Nucleus accumbens (tissue), 56 donors: ENCODE results near the gene TLCD3B.
A peak's percentile ranks its signal among the peaks of the same experiment; 100 is the strongest.

Source experiments
- DNase-seq, 56 donors: peaks; one replicate each; lab custom pipeline; 2025; lab: John Stamatoyannopoulos, UW

The TLCD3B gene

DNA sequence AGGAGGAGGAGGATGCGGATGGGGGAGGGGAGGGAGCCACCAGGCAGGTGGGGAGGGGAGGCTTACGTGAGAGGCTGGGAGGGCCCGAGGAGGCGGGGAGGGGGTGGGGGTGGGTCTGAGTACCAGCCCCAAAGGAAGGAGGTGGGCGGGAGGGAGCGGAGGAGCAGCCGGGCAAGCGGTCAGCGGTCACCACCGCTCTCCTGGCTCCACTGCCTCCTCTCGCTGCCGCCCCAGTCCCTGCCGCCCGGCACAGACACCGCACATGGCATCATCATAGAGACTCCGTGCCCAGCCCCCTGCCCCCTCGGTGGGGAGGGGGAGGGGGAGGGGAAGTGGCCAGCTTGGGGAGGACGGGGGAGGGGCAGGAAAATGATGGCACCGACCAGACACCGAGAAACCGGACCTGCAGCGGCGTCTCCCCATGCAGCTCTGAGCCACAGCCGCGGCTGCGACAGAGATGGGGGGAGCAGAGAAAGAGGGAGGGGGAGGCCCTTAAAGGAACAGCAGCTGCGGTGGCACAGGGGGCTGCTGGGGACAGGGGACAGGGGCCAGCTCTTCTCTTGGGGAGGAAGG, at the start of gene TLCD3B:
TSS of gene TLCD3B (minus strand) at position 431 of the 573 bp plus-strand sequence. CDS start 744 bp downstream, outside the sequence.
- DNase-seq, result peak in 16 of 56 donors; percentile 6 to 55 (median 28)

DNA sequence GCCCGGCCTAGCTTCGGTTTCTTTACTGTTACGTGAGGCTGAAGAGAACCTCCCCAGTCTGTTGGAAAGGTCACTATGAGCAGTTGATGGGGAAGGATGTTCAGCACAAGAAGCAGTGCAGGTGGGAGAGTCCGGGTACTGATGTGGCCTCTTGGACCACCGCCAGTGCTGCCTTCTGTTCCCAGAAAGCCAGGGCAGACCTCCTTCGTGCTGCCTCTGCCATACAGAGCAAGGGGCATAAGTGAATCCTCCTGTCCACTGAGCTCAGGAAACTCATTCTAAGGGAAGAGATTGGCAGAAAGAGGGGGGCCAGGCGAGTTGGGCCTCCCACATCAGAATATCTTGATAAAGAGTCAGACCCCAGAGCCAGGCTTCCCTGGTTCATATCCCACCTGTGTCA, 48.4 kb upstream of the TLCD3B start:
- DNase-seq, result no peak

GRCh38 chr16:30078744-30079143, 47.7 kb upstream of the TLCD3B start:
- no peak for DNase-seq

DNA sequence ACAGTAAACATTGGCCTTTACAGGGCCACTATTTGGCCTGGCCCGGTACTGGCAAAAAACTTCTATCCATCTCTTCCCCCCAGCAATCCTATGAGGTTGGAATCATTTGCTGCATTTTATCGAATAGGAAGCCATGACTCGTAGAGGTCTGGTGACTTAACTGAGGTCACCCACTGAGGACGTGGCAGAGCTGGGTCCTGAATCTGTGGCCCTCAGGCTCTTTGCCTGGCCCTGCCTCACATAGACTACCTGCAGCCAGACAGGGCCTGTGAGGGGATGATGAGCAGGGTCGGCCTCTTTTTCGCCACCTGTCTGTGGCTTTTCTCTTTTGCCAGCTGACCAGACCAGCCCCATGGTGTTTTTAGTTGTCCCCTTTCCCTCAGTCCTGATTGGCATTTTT, 46.6 kb upstream of the TLCD3B start:
- no peak for DNase-seq

DNA sequence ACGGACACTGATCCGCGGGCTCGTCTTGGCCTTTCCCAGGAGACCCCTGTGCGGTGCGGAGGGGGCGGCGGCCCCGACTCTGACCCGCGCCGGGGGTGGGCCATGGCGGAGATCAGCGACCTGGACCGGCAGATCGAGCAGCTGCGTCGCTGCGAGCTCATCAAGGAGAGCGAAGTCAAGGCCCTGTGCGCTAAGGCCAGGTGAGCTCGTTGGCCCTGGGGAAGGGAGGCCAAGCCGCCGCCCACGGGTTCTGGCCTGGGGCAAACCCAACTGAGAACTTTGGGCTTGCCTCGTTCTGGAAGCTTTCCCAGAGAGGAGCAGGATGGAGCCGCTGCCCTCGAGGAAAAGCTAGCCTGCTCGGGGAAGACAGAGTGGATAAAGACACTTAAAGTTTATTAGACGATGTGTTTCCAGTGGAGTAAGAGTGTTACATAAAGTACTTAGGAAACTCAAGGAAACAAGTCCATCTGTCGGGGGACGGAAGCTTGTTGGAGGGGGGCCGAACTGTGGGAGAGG, 45.3 kb upstream of the TLCD3B start:
- DNase-seq, result peak in 1 of 56 donors; percentile 33

DNA sequence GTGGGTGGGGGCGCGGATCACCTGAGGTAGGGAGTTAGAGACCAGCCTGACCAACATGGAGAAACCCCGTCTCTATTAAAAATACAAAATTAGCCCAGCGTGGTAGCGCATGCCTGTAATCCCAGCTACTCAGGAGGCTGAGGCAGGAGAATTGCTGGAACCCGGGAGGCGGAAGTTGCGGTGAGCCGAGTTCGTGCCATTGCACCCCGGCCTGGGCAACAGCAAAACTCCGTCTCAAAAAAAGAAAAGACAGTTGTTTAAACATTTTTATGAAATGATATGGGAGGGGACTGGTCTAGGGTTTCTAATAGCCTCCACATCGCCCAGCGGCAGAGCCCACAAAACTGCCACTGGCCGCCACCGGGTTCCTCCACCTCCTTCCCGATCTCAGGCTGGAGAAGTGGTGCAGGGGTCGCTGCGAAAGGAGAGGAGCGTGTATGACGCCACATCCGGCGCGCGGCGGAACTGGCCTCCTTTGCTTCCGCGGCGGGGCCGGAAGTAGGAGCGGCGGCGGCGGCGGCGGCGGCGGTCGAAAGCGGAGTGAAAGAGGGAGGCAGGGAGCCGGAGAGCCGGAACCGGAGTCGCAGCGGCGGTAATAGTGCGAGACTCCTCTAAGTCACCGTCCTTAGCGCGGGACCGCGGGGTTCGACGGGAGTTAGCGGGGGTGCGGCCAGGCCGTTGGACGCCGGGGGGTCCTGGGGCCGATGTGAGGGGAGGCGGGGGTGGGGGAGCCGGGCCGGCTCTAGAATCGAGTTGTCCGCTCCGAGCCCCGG, 44.6 kb upstream of the TLCD3B start, which contains the start of gene PPP4C:
TSS of gene PPP4C (plus strand) at position 492 of the 773 bp plus-strand sequence. CDS start 384 bp downstream, outside the sequence.
- peak in 55 of 56 donors; percentile 30 to 94 (median 77) for DNase-seq

DNA sequence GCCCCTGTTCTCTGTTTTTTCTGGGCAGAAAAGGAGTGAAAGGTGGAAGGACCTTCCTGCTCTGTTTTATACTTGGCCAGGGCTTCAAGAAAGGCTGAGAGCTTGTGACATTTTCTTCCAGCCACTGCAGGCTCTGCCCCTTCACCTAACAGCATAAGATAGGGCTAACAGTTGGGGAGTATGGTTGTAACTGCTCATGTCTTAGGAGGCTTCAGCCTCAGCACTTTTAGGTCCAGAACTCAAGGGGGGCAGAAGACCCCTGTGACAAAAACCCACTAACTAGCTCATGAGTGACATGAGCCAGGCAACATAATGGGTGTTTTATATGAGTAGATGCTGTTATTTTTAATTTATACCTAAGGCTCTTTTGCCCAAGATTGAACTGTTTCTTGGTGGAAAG, 39.4 kb upstream of the TLCD3B start:
- no peak for DNase-seq

DNA sequence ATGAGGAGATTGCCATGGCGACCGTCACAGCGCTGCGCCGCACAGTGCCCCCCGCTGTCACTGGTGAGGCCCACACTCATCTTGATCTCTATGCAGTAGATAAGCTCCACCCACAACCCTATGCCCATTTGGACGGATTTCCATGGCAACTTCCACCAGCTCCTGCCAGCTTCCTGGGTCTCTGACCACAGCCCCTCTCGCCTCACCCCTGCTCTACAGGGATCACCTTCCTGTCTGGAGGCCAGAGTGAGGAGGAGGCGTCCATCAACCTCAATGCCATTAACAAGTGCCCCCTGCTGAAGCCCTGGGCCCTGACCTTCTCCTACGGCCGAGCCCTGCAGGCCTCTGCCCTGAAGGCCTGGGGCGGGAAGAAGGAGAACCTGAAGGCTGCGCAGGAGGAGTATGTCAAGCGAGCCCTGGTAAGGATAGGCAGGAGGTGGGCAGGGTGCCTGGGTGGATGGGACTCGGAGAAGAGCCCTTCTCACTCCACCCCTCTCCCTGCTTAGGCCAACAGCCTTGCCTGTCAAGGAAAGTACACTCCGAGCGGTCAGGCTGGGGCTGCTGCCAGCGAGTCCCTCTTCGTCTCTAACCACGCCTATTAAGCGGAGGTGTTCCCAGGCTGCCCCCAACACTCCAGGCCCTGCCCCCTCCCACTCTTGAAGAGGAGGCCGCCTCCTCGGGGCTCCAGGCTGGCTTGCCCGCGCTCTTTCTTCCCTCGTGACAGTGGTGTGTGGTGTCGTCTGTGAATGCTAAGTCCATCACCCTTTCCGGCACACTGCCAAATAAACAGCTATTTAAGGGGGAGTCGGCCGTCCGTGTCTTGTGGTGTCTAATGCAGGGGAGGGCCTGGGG, 38.8 kb upstream of the TLCD3B start:
- DNase-seq, result peak in 19 of 56 donors; percentile 13 to 59 (median 28)

- DNase-seq, result peak in 4 of 56 donors; percentile 6 to 19 (median 13)
Observed at GRCh38 chr16:30068750-30069610, 37.9 kb upstream of the TLCD3B start.

GRCh38 chr16:30068333-30068732, 37.3 kb upstream of the TLCD3B start:
- no peak for DNase-seq

- no peak for DNase-seq
Observed at GRCh38 chr16:30067584-30067916, 36.5 kb upstream of the TLCD3B start.

- DNase-seq, result peak in 20 of 56 donors; percentile 5 to 51 (median 18)
Observed at GRCh38 chr16:30066761-30067583, 35.9 kb upstream of the TLCD3B start.

DNA sequence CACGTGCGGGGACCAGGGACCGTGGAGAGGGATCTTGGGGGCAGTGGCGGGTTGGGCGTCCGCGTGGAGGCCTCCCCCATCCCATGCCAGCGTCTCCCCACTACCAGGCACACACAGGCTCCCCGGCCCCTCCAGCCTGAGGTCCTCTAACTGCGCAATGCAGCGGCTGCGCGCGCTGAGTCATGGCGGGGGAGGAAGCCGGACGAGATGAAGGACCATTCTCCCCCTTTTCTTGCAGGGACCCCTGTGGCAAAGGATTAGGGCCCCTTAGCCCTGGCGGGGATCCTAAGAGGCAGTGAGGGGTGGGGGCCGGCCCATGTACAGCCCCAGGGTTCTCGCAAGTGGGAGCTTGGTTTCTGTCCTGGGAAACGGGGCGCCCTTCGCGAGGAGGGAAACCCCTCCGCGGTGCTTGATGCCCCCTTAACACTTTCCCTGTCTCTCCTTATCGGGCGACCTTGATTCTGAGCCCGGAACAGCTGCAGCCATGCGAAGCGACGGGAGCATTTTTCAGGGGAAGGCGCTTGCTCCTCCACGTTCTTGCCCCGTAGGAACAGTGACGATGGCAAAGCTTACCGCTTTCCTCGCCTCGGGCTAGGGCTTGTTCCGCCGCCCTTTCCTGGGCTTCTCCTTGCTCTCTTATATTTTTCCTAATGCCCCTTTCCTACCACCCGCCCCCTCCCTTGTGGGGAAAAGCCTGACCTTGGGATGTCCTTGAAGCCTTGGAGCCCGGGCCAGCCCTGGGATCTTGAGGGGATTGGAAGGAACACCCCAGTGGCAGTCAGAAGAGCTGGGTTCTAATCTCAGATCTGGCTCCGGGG, 35.1 kb upstream of the TLCD3B start:
- peak in 6 of 56 donors; percentile 40 to 85 (median 52) for DNase-seq

DNA sequence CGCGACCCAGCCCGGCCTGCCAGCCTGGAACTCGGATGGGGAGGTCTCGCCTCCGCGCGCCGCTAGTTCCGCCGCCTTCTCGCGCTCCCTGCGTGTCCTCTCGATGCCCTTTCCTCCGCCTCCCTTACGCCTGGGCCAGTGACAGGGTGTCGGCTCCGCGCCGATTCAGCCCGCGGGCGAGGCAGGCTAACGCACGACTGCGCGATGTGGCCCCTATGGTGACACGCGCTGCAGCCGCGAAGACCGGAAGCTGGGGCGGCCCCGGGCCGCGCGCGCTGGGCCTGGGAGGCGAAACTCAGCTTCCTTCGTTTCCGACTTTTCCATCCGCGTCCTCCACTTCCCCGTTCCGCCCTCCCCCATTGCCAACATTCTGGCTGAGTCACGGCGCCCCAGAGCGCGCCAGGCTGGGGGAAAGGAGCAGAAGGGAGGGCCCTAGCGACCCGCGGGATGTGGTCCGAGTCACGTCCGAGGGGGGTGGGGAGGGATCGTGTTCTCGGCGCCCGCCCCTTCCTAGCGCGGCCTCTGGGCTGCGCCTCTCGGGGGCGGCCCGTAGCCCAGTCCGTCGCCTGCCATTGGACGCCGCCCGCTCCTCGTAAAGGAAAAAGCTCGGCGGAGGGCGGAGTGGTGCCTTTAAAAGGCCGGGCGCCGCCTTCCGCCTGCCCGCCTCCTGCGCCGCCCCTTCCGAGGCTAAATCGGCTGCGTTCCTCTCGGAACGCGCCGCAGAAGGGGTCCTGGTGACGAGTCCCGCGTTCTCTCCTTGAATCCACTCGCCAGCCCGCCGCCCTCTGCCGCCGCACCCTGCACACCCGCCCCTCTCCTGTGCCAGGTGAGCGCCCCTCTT, 34.3 kb upstream of the TLCD3B start, which contains the start of gene ALDOA:
TSS of gene ALDOA (plus strand) at position 659 of the 841 bp plus-strand sequence. CDS start 1,138 bp downstream, outside the sequence.
- DNase-seq, result peak; percentile 78 to 100 (median 97)

- peak in 7 of 56 donors; percentile 49 to 85 (median 61) for DNase-seq
Observed at GRCh38 chr16:30064729-30065101, 33.6 kb upstream of the TLCD3B start.

GRCh38 chr16:30063893-30064728, 33.0 kb upstream of the TLCD3B start:
- DNase-seq, result peak in 54 of 56 donors; percentile 14 to 85 (median 74)
